Stimulated activated CD8-positive, alpha-beta memory T cell treated with anti-CD3 and anti-CD28 coated beads, Interleukin-12 subunit alpha, Interleukin-12 subunit beta, amount 100 ng/mL, for 4 hours (primary cell): Measurements from ENCODE around the gene C1QTNF9B.

Experiments
- DNase-seq: peaks from one replicate; pipeline ENCODE4 v3.0.0-alpha.2; 2020; ENCODE audit warnings: low read depth

C1QTNF9B gene

DNA sequence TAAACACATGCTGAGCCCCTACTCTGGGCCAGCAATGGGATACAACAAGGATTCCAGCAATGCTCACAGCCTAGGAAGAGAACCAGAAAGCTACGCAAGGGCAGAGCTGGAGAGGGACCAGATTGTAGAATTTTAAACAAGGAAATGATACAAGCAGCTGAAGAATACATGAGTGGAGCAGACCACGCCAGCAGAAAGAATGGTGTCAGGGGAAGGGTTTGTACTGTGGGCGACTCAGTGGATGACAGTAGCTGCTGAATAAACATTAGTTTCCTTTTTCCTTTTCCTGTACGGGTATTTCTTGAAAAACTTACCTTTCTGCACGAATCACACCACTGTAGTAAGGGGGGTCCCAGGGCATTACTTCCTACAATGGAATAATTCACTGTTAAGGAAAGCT is 38.8 kb downstream of the C1QTNF9B start:
- DNase-seq = no peak

DNA sequence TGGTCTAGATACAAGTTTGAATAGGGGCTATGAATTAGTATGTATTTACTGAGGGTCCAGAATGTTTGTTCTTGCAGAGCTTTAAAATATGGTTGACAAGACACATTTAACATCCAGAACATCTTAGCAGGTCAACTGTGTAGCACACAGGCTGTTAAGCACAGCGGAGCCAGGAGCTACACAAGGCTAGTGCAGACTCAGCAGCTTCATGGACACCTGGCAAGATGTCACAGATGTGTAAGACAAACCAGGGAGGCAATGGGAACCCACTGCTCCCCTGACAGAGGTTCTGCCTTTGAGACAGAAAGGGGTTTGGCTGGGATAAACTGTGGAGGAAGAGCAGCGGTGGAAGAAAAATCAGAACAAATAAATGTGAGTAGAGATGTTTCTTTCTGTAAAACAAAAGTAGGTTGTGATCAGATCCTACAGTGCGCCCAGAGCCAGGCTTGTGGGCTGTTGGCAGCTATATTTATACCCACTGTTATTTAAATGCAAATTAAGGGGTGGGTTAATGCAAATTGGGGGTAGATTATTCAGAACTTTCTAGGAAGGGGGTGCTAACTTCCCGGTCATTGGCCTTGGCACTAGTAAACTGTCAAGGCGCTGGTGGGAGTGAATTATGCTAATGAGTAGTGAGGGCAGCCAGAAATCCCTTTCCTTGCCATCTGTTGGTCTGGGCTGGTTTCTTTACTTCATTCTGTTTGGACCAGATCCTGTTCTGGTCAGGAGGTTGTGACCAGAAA is 41.1 kb downstream of the C1QTNF9B start:
- DNase-seq = no peak

DNA sequence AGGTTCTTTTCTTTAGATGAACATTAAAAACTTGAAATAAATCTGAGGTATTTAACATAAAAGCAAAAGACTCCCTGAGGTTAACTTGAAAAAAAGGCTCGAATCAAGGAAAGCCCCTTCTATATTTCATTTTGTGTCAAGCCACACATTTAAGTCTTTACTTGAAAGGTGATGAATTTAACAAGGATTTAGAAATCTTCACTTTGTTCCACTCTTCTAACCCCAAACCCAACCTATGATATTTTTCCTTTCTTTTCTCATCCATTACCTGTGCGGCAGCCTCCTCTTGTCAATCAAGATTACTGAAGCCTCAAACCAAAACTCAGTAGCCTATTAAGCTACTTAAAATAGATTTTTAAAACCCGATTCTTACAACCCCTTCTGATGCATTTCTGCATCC is 41.9 kb downstream of the C1QTNF9B start:
- DNase-seq = no peak

- no peak for DNase-seq
Observed at GRCh38 chr13:23852351-23852750, 45.0 kb downstream of the C1QTNF9B start.

GRCh38 chr13:23851106-23851505 is 46.2 kb downstream of the C1QTNF9B start:
- no peak for DNase-seq

GRCh38 chr13:23850134-23850533 is 47.2 kb downstream of the C1QTNF9B start:
- no peak for DNase-seq

- DNase-seq = no peak
Observed at GRCh38 chr13:23849670-23850069, 47.6 kb downstream of the C1QTNF9B start.

DNA sequence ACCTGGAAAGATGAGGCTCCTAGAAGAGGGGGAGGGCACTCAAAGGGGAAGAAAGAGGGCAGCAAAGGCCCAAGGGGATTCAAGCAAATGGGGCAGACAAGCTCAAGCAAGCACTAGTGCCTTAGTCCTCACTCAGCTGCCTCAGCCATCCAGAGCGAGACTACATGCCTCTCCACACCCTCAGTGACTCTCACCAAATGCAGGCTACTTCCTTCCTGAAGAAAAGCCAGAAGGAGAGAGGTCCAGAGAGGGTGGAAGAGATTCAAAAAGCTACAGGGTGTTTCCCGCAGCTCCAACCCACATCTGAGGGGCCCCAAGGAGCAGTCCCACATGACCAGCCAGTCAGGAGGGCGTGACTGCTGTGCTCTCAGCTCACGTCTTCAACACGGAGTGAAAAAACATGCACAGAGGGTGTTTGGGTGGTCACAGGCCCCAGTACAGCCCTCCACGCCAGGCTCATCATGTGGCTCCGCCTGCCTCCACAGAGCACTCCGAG is 48.6 kb downstream of the C1QTNF9B start:
- DNase-seq = no peak

DNA sequence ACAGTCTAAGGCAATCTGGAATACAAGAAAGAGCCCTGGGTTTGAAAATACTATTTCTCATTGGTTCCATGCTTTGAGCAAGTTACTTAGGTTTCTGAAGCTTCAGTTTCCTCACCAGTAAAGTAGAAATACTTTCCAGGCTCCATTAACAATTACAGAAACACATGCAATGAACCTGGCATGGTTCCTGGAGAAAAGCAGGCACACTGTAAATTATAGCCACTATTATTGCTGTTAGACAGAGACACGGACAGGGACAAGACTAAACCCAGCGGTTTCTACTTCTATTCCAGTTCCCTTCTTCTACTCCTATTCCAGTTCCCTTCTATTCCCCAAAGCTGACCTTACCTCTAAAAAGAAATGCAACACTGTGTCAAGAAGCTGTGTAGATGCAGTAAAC is 49.3 kb downstream of the C1QTNF9B start:
- DNase-seq = no peak

- no peak for DNase-seq
Observed at GRCh38 chr13:23847497-23847896, 49.8 kb downstream of the C1QTNF9B start.

GRCh38 chr13:23845105-23845725 is 52.1 kb downstream of the C1QTNF9B start:
- DNase-seq = no peak

GRCh38 chr13:23844132-23844531 is 53.2 kb downstream of the C1QTNF9B start:
- DNase-seq = no peak

- DNase-seq = no peak
Observed at GRCh38 chr13:23843436-23843835, 53.9 kb downstream of the C1QTNF9B start.

DNA sequence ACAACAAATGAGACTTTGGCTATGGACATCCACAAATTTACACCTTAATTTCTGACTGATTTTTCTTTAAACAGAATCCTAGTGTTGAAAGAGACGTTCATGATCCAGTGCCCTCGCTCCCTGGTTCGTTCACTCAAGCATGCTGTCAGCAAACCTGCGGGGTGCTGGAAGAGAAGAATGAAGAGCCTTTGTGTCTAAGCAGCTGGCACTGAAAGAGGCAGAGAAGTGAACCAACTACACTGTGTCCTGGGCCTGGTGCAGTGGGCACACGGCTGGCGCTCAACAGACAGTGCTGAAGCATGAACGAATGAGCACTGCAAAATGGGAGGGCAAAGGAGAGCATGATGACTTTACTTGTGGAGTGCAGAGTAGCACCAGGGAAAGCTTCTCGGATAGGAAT is 54.9 kb downstream of the C1QTNF9B start:
- DNase-seq = no peak
